Sigmoid colon (tissue), 4 donors: ENCODE data around the gene GAS2L1.

Experiments used
- POLR2A ChIP-seq, 2 donors: fragments of 450-650 bp; IDR thresholded peaks; one replicate each; pipeline ENCODE4 v1.6.1; 2016; ENCODE audit warnings: antibody characterized with exemption in 2 of 2, mild to moderate bottlenecking in 2 of 2, moderate library complexity in 2 of 2
- POLR2AphosphoS5 ChIP-seq, 4 donors: sonication (generic); formaldehyde crosslinking; IDR thresholded peaks; one replicate each; pipeline ENCODE4 v1.6.1; 2017; ENCODE audit warnings: antibody characterized with exemption in 4 of 4

DNA sequence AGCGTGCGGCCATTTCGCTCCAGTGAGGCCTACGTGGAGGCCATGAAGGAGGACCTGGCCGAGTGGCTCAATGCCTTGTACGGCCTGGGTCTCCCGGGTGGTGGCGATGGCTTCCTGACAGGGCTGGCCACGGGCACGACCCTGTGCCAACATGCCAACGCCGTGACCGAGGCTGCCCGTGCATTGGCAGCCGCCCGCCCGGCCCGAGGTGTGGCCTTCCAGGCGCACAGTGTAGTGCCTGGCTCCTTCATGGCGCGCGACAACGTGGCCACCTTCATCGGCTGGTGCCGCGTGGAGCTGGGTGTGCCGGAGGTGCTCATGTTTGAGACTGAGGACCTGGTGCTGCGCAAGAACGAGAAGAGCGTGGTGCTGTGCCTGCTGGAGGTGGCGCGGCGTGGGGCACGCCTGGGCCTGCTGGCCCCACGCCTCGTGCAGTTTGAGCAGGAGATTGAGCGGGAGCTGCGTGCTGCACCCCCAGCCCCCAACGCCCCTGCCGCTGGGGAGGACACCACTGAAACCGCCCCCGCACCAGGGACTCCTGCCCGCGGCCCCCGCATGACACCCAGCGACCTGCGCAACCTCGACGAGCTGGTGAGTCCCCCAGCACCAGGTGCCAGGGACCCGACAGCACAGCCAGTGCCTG lies 1.8 kb downstream of the GAS2L1 start:
- TF ChIP-seq POLR2A (IDR thresholded peaks at IDR 0.05) (no peak), POLR2AphosphoS5 (IDR thresholded peaks at IDR 0.05) (peak in 1 of 4 donors; percentile 7)
